Esophagus squamous epithelium (tissue), 4 donors: ENCODE measurements around the gene PHC3.

Source experiments
- POLR2A ChIP-seq, 4 donors: fragments of 450-650 bp; IDR thresholded peaks; one replicate each; pipeline ENCODE4 v1.6.1; 2017; ENCODE audit warnings: antibody characterized with exemption in 4 of 4, mild to moderate bottlenecking in 4 of 4, moderate library complexity in 3 of 4
- TF ChIP-seq, protein P1 (sequence below), 6 experiments: fragments of 450-650 bp in 4 of 6; fragments of 200-600 bp in 2 of 6; sonication (generic) in 2 of 6; IDR thresholded peaks; one replicate each; pipeline ENCODE4 v1.5.1; 2016 to 2019; ENCODE audit warnings: antibody characterized with exemption in 6 of 6, mild to moderate bottlenecking in 4 of 6, moderate library complexity in 4 of 6

- TF ChIP-seq, protein P1, sequence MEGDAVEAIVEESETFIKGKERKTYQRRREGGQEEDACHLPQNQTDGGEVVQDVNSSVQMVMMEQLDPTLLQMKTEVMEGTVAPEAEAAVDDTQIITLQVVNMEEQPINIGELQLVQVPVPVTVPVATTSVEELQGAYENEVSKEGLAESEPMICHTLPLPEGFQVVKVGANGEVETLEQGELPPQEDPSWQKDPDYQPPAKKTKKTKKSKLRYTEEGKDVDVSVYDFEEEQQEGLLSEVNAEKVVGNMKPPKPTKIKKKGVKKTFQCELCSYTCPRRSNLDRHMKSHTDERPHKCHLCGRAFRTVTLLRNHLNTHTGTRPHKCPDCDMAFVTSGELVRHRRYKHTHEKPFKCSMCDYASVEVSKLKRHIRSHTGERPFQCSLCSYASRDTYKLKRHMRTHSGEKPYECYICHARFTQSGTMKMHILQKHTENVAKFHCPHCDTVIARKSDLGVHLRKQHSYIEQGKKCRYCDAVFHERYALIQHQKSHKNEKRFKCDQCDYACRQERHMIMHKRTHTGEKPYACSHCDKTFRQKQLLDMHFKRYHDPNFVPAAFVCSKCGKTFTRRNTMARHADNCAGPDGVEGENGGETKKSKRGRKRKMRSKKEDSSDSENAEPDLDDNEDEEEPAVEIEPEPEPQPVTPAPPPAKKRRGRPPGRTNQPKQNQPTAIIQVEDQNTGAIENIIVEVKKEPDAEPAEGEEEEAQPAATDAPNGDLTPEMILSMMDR (IDR thresholded peaks at IDR 0.05), result no peak
- no peak for TF ChIP-seq POLR2A (IDR thresholded peaks at IDR 0.05)
Observed at GRCh38 chr3:170132335-170132734, 49.2 kb downstream of the PHC3 start.
